GM13977 (cell line): Measurements from ENCODE around the gene OAF.

Experiments
- DNase-seq: peaks from one replicate; pipeline ENCODE4 v3.0.0; 2012; ENCODE audit warnings: low spot score
- in situ Hi-C: fragments of 300-500 bp; cut with MboI; formaldehyde crosslinking; loops from one replicate; pipeline ENCODE4 v1.12.0; 2022; ENCODE audit warnings: low sequenced_read_pairs, low pct_unique_long_range_greater_than_20kb, mixed read lengths, inconsistent platforms; ENCODE audit not compliant: unreplicated experiment
- TF ChIP-seq, protein P1 (sequence below): IDR thresholded peaks from 2 replicates; pipeline ENCODE4 v1.5.1; 2012; ENCODE audit warnings: mild to moderate bottlenecking, control low read depth; ENCODE audit not compliant: insufficient read depth; ENCODE audit errors: extremely low read depth, missing control alignments

Gene OAF

DNA sequence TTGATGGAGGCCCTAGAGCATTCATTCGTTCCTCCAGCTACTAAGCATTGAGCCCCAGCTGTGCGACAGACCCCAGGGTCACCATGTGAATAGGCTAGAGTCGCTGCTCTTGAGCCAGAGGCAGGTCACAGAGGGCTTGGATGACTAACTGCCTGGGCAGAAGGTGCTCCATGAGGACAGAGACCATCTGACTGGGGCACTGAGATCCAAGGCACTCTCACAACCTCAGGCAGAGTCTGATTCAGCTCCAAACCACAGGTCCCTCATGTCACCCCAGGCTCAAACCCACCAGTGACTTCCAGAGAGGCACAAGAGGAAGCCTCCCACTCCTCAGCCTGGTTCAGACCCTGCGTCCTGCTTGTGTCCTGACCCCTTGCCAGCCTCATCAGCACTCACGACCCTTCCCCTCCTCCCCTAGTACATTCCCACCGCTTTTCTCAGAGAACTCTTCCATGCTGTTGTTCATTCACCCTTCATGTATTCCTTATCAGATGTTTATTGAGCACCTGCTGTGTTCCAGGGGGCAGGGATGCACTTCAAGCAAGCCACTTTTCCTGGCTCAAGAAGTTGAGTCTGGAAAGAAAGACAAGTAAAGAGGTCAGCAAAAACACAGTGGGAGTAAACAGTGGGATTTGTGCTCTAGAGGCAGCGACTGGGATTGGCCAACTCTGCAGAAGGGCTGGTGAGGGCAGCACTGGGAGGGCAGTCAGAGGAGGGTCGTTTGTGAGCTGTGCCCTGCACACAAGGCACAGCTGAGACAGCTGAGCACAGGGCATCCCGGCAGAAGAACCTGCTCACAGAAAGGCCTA is 9.3 kb downstream of the OAF start:
- no peak for DNase-seq
- TF ChIP-seq, protein P1, sequence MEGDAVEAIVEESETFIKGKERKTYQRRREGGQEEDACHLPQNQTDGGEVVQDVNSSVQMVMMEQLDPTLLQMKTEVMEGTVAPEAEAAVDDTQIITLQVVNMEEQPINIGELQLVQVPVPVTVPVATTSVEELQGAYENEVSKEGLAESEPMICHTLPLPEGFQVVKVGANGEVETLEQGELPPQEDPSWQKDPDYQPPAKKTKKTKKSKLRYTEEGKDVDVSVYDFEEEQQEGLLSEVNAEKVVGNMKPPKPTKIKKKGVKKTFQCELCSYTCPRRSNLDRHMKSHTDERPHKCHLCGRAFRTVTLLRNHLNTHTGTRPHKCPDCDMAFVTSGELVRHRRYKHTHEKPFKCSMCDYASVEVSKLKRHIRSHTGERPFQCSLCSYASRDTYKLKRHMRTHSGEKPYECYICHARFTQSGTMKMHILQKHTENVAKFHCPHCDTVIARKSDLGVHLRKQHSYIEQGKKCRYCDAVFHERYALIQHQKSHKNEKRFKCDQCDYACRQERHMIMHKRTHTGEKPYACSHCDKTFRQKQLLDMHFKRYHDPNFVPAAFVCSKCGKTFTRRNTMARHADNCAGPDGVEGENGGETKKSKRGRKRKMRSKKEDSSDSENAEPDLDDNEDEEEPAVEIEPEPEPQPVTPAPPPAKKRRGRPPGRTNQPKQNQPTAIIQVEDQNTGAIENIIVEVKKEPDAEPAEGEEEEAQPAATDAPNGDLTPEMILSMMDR: no peak
- in situ Hi-C loops: loop anchor here (10.0 kb wide), 1 partner anchor 45 kb away; no protein-coding TSS in a partner anchor

DNA sequence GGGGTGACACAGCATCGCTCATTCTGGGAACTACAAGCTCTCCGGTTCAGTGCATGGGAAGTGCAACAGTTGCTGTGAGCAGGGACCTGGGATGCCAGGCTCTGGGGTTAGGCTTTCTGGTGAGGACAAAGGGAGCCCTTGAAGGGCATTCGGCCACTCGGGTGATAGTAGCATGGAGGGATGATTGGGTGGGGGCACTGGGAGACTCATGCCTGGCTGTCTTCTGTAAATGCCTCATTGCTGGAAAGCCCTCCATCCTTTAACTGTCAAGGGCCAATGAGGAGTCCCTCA is 9.9 kb downstream of the OAF start:
- TF ChIP-seq, protein P1: no peak
- in situ Hi-C loops: loop anchor here (10.0 kb wide), 1 partner anchor 46 kb away; no protein-coding TSS in a partner anchor
- no peak for DNase-seq

DNA sequence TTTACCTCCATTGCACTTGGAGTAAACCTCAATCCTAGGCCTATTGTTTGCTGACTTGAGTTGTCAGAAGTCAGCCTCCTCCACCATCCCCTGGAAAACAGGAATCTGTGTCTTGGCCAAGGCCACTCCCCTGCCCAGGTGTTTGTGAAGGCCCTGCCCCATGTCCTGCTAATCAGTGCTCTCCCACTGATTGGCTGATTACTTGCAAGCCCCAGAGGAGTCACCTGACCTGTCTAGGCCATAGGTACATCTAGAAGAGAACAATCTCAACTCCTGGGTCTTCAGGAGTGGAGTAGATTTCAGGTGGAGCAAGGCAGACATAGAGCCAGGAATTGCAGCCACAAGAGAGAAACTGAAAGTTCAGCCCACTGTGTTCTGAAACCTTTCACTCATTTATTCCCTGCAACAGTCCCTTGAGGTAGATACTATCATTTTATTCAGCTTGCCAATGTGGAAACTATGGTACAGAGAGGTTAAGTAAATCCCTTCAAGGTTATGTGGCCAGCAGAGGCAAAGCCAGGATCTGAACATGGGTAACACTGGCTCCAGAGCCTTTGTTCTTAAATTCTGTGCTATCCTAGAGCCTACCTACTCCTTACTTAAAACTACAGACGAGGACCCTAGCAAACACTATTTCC is 10.4 kb downstream of the OAF start:
- in situ Hi-C loops: loop anchor here (10.0 kb wide), 1 partner anchor 46 kb away; no protein-coding TSS in a partner anchor
- TF ChIP-seq, protein P1: no peak
- DNase-seq: no peak

DNA sequence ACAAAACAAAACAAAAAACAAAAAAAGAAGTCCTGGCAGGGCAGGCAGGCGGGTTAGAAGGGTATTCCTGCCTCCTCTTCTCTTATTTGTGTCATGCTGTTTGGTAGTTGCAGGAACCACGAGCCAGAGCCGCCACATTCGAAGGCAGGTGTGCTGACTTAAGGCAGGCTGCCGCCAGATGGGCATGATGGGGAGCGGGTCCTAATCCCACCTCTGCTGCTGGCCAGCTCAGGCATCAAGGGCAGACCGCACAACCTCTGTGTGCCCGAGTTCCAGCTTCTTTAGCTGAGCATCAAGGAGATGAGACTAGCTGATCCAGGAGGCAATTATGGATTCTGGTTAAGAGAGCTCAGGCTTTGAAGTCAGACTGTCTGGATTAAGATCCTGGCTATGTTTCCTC is 12.1 kb downstream of the OAF start:
- no peak for DNase-seq
- in situ Hi-C loops: loop anchor here (10.0 kb wide), 1 partner anchor 48 kb away; no protein-coding TSS in a partner anchor
- TF ChIP-seq, protein P1: no peak

DNA sequence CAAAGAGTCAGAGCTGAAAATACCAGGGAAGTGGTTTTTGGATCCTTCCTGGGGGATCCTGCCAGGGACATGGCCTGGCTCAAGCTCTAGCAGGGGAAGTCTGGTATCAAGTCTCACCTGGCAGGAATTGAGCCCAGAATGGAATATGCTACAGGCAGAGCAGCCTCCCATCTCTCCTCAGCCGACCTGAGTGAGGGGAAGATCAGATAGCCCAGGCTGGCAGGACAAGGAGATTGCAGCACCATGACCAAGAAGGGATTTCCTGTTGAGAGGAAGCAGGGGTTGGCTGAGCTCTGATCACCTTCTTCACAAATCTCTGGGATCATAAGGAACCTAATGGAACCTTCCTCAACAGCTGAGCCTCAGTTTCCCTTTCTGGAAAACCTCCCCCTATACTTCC is 13.0 kb downstream of the OAF start:
- no peak for DNase-seq

DNA sequence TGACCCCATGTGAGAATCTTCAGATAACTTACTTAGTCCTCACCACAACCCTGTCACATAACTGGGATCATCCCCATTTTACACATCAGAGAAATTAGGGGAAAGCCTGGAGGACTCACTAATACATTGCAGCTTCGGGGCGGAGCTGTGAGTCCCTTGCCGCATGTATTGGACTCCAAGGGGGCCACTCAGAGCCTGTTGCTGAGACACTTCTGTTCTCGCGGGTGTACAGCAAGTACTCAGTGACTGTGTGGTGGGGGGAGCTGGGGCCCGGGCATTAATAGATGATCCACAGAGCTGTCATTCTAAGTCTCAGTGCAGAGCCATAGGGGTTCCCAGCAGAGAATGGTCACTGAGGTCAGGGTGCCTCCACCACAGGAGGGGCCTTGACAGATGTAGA is 13.5 kb downstream of the OAF start:
- no peak for DNase-seq
- TF ChIP-seq, protein P1: no peak
- in situ Hi-C loops: loop anchor here (10.0 kb wide), 1 partner anchor 50 kb away; no protein-coding TSS in a partner anchor

More for the DNA sequence above, 13.0 kb downstream of the OAF start:
- in situ Hi-C loops: loop anchor here (10.0 kb wide), 1 partner anchor 49 kb away; no protein-coding TSS in a partner anchor
- TF ChIP-seq, protein P1: no peak
